OCI-LY7 (cell line): ENCODE results near the gene ACADM. TPM values are rescaled to one million over a fixed set of nuclear protein-coding genes. Genes with fewer than 3 reads are reported as not detected.
"Not testable (repeated sequence)": the region's sequence is repeated elsewhere in the genome, so short reads cannot be mapped to it uniquely, and the experiment has no call there.

Experiments used
- Bru-seq: library from RNA; stranded (reverse); fragments of 400-500 nt; gene quantifications from one replicate; lab custom pipeline; 2021; lab: Mats Ljungman, UMichigan
- BruChase-seq, 2 experiments: library from RNA; stranded (reverse); fragments of 400-500 nt; gene quantifications; one replicate each; lab custom pipeline; 2021; lab: Mats Ljungman, UMichigan
- BruUV-seq: library from RNA; stranded (reverse); fragments of 400-500 nt; replicated peaks from 2 replicates; lab custom pipeline; 2021; lab: Mats Ljungman, UMichigan
- CTCF ChIA-PET: fragments of 300-600 bp; sonication (Branson Sonifier 250); formaldehyde crosslinking; loops from one replicate; lab custom pipeline; 2022; ENCODE audit warnings: antibody characterized with exemption; ENCODE audit not compliant: unreplicated experiment; lab: Charles Lee
- POLR2A ChIA-PET: fragments of 300-600 bp; sonication (Branson Sonifier 250); formaldehyde crosslinking; loops from one replicate; lab custom pipeline; 2022; ENCODE audit warnings: antibody characterized with exemption; lab: Charles Lee
- DNase-seq: peaks from one replicate; pipeline ENCODE4 v3.0.0-alpha.2; 2015; ENCODE audit warnings: low spot score
- H2AFZ ChIP-seq: fragments of 200-600 bp; sonication (generic), shearing (Covaris generic); 2 replicates; pipeline ENCODE4 v1.6.1; 2014; ENCODE audit warnings: mild to moderate bottlenecking, antibody characterized with exemption, low read length, moderate library complexity
- H3K27ac ChIP-seq: fragments of 200-600 bp; sonication (generic); 2 replicates; pipeline ENCODE4 v1.5.1; 2014; ENCODE audit warnings: mixed run types, low read depth, mild to moderate bottlenecking, moderate library complexity, low read length, inconsistent platforms; ENCODE audit not compliant: poor library complexity, severe bottlenecking
- H3K36me3 ChIP-seq: fragments of 200-600 bp; sonication (generic); 2 replicates; pipeline ENCODE4 v1.6.1; 2014; ENCODE audit warnings: mild to moderate bottlenecking, antibody characterized with exemption, low read length, moderate library complexity, mixed read lengths; ENCODE audit not compliant: insufficient read depth
- H3K4me1 ChIP-seq: fragments of 200-600 bp; sonication (generic); 2 replicates; pipeline ENCODE4 v1.5.1; 2014; ENCODE audit warnings: mild to moderate bottlenecking, low read length; ENCODE audit not compliant: insufficient read depth, poor library complexity, severe bottlenecking
- H3K4me2 ChIP-seq: fragments of 200-600 bp; sonication (generic); 2 replicates; pipeline ENCODE4 v1.6.1; 2014; ENCODE audit warnings: mild to moderate bottlenecking, low read length
- H3K4me3 ChIP-seq: fragments of 200-600 bp; sonication (generic); 2 replicates; pipeline ENCODE4 v1.5.1; 2014; ENCODE audit warnings: mild to moderate bottlenecking, low read depth, low read length; ENCODE audit not compliant: poor library complexity, severe bottlenecking
- H3K79me2 ChIP-seq: fragments of 200-600 bp; sonication (generic); 2 replicates; pipeline ENCODE4 v1.6.1; 2016; ENCODE audit warnings: low read depth, mild to moderate bottlenecking, low read length, moderate library complexity, mixed read lengths; ENCODE audit not compliant: insufficient read depth
- H3K9me2 ChIP-seq: fragments of 200-600 bp; sonication (generic); 2 replicates; pipeline ENCODE4 v1.6.1; 2016; ENCODE audit warnings: mild to moderate bottlenecking, low read length, mixed read lengths; ENCODE audit not compliant: insufficient read depth
- H3K9me3 ChIP-seq: fragments of 200-600 bp; sonication (generic); 2 replicates; pipeline ENCODE4 v1.6.1; 2014; ENCODE audit warnings: mild to moderate bottlenecking, mixed run types, low read length, mixed read lengths
- H4K20me1 ChIP-seq: fragments of 200-600 bp; sonication (generic); 2 replicates; pipeline ENCODE4 v1.6.1; 2014; ENCODE audit warnings: mild to moderate bottlenecking, antibody characterized with exemption, low read length, moderate library complexity, mixed read lengths; ENCODE audit not compliant: insufficient read depth
- EZH2phosphoT487 ChIP-seq: fragments of 200-600 bp; sonication (generic); IDR thresholded peaks from 2 replicates; pipeline ENCODE4 v1.6.1; 2018; ENCODE audit warnings: low read depth, borderline replicate concordance, mild to moderate bottlenecking, mixed run types, antibody characterized with exemption, low read length, moderate library complexity, mixed read lengths
- intact Hi-C: fragments of 100-400 bp; cut with micrococcal nuclease; formaldehyde crosslinking; loops from one replicate; pipeline ENCODE4 v1.10.0; 2022; ENCODE audit not compliant: unreplicated experiment
- long read RNA-seq: library from polyadenylated mRNA; stranded (forward); transcript quantifications from one replicate; pipeline ENCODE4 v2.0.0, GENCODE V29; 2022
- total RNA-seq, 2 experiments: library from RNA; depleted of rRNA in 1 of 2; stranded (reverse); fragments of >200 nt in 1 of 2; shearing (Covaris generic) in 1 of 2; gene quantifications; 2 replicates each; pipeline ENCODE4 v1.2.3, GENCODE V29; 2014 to 2022
- TF ChIP-seq, protein P1 (sequence below): fragments of 200-600 bp; sonication (generic); conservative IDR thresholded peaks from 2 replicates; pipeline ENCODE4 v1.5.1; 2014; ENCODE audit warnings: mild to moderate bottlenecking, antibody characterized with exemption, low read length, moderate library complexity, mixed read lengths

The ACADM gene
- total RNA-seq (2014; rRNA removed; shearing (Covaris generic)): 137 and 160 TPM in 2 replicates
- total RNA-seq (2022): 228 and 248 TPM in 2 replicates
- Bru-seq, nascent RNA: percentile 96 among the genes with signal in this experiment
- BruChase-seq, experiment 1, labeled RNA remaining after a 6-hour chase: percentile 97 among the genes with signal in this experiment
- percentile 94 among the genes with signal in this experiment for BruChase-seq, experiment 2, labeled RNA remaining after a 2-hour chase
- long read RNA-seq, transcript ACADM-202 (12 exons, 2,619 nt): major isoform, 470 of 580 reads
- long read RNA-seq, transcript ACADM-218 (11 exons, 2,535 nt): minor isoform, 42 of 580 reads
- long read RNA-seq, partial matches to known transcripts: 14 of 580 reads
- long read RNA-seq, other reads (novel, unspliced or antisense): 50 of 580 reads

- CTCF ChIA-PET: no interaction called here
- TF ChIP-seq EZH2phosphoT487: no peak
- TF ChIP-seq, protein P1, sequence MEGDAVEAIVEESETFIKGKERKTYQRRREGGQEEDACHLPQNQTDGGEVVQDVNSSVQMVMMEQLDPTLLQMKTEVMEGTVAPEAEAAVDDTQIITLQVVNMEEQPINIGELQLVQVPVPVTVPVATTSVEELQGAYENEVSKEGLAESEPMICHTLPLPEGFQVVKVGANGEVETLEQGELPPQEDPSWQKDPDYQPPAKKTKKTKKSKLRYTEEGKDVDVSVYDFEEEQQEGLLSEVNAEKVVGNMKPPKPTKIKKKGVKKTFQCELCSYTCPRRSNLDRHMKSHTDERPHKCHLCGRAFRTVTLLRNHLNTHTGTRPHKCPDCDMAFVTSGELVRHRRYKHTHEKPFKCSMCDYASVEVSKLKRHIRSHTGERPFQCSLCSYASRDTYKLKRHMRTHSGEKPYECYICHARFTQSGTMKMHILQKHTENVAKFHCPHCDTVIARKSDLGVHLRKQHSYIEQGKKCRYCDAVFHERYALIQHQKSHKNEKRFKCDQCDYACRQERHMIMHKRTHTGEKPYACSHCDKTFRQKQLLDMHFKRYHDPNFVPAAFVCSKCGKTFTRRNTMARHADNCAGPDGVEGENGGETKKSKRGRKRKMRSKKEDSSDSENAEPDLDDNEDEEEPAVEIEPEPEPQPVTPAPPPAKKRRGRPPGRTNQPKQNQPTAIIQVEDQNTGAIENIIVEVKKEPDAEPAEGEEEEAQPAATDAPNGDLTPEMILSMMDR: no peak
- peaks cover 52% of the 10 kb centered on the region for H3K79me2 ChIP-seq
- H3K27ac ChIP-seq: peak within 1 kb of the TSS; percentile 95
- H3K4me3 ChIP-seq: peak within 1 kb of the TSS; percentile 90
- no peaks in the 10 kb centered on the region for H3K9me2 ChIP-seq
- H3K9me3 ChIP-seq: no peaks in the 10 kb centered on the region
- no TSS peak for BruUV-seq
- peaks cover 23% of the 10 kb centered on the region for H3K36me3 ChIP-seq
- peaks cover 9% of the 10 kb centered on the region; the same call in 1 of the 2 replicates for H4K20me1 ChIP-seq
- peak; percentile 91 for DNase-seq
- H3K4me1 ChIP-seq: peaks cover 34% of the 10 kb centered on the region
- H3K4me2 ChIP-seq: peak within 1 kb of the TSS; percentile 91
- intact Hi-C loops: loop anchor here (1.0 to 5.0 kb wide), 3 partner anchors 62 to 992 kb away; partner anchors contain the start of genes CRYZ, RABGGTB and TYW3
- H2AFZ ChIP-seq: peak within 1 kb of the TSS; percentile 75
- POLR2A ChIA-PET: interaction anchor here (1.0 to 2.1 kb wide), 4 partner anchors 14 to 67 kb away, joined by 4 to 30 read pairs (median 8); partner anchors contain the start of gene RABGGTB
These were observed at the start of gene ACADM for GRCh38 chr1:75724472-75725022. ACADM (plus strand) TSS chr1:75724709; CDS start chr1:75724788, 79 bp downstream.

DNA sequence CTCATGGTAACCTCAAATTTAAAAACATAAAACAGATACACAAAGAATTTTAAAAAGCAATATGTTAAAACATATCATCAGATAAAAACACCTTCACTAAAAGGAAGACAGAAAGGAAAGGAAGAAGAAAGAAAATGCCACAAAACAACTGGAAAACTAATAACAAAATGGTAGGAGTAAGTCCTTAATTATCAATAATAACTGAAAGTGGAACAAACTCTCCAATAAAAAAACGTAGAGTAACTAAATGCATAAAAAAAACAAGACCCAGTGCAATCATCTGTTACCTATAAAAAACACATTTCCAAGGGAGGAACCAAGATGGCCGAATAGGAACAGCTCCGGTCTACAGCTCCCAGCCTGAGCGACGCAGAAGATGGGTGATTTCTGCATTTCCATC lies 47.1 kb upstream of the ACADM start:
- CTCF ChIA-PET: no interaction called here
- no peak overlapping the region for H2AFZ ChIP-seq

GRCh38 chr1:75677964-75678363 lies 46.5 kb upstream of the ACADM start:
- H3K79me2 ChIP-seq, H3K4me1 ChIP-seq, H3K4me3 ChIP-seq, POLR2A ChIA-PET, BruUV-seq, DNase-seq, H3K36me3 ChIP-seq, H3K27ac ChIP-seq, H3K4me2 ChIP-seq, H3K9me2 ChIP-seq, intact Hi-C loops, H2AFZ ChIP-seq, H3K9me3 ChIP-seq, H4K20me1 ChIP-seq, CTCF ChIA-PET: not testable (repeated sequence)

More for the DNA sequence above, 47.1 kb upstream of the ACADM start:
- Histone ChIP-seq H3K4me2 (no peak overlapping the region), H3K9me3 (no peaks in the 10 kb centered on the region), H3K27ac (no peak overlapping the region), H3K36me3 (no peaks in the 10 kb centered on the region), H3K9me2 (no peaks in the 10 kb centered on the region), H3K79me2 (no peaks in the 10 kb centered on the region), H3K4me3 (no peak overlapping the region), H3K4me1 (no peaks in the 10 kb centered on the region), H4K20me1 (no peaks in the 10 kb centered on the region)
- POLR2A ChIA-PET: no interaction called here
- intact Hi-C loops: no loop called here
- no TSS peak for BruUV-seq
- no peak for TF ChIP-seq EZH2phosphoT487
- TF ChIP-seq, protein P1: no peak
- DNase-seq: no peak
